Activated gamma-delta T cell treated with Interleukin-2 at 50 U/mL for 16 hours (primary cell): ENCODE measurements around the gene MRPL36.
A peak's percentile ranks its signal among the peaks of the same experiment; 100 is the strongest.
"Not testable (repeated sequence)": the region's sequence is repeated elsewhere in the genome, so short reads cannot be mapped to it uniquely, and the experiment has no call there.

Experiments used
- DNase-seq: peaks from one replicate; pipeline ENCODE4 v3.0.0-alpha.2; 2020

The MRPL36 gene

GRCh38 chr5:1814183-1815020 lies 14.8 kb upstream of the MRPL36 start:
- no peak for DNase-seq

- no peak for DNase-seq
These were observed 11.0 kb upstream of the MRPL36 start for GRCh38 chr5:1810581-1811101.

- DNase-seq = no peak
These were observed 9.9 kb upstream of the MRPL36 start for GRCh38 chr5:1809416-1810035.

- DNase-seq = no peak
These were observed 8.8 kb upstream of the MRPL36 start for GRCh38 chr5:1808439-1808838.

- DNase-seq = no peak
These were observed 8.0 kb upstream of the MRPL36 start for GRCh38 chr5:1807451-1808185.

GRCh38 chr5:1806974-1807373 lies 7.3 kb upstream of the MRPL36 start:
- DNase-seq = no peak

GRCh38 chr5:1806199-1806598 lies 6.6 kb upstream of the MRPL36 start:
- no peak for DNase-seq

- no peak for DNase-seq
These were observed 6.1 kb upstream of the MRPL36 start for GRCh38 chr5:1805736-1806135.

GRCh38 chr5:1805326-1805725 lies 5.7 kb upstream of the MRPL36 start:
- no peak for DNase-seq

- no peak for DNase-seq
These were observed 4.5 kb upstream of the MRPL36 start for GRCh38 chr5:1804001-1804690.

- DNase-seq = no peak
These were observed 3.6 kb upstream of the MRPL36 start for GRCh38 chr5:1803192-1803591.

- DNase-seq = no peak
These were observed 2.3 kb upstream of the MRPL36 start for GRCh38 chr5:1801967-1802295.

- peak; percentile 81 for DNase-seq
These were observed 1.8 kb upstream of the MRPL36 start, which contains the start of gene NDUFS6 for GRCh38 chr5:1801222-1801966. Gene NDUFS6 (plus strand): TSS chr5:1801407. CDS start chr5:1801418, 11 bp downstream.

GRCh38 chr5:1800472-1801221 lies 1.0 kb upstream of the MRPL36 start:
- no peak for DNase-seq

GRCh38 chr5:1799110-1799601 lies 481 bp downstream of the MRPL36 start:
- DNase-seq = peak; percentile 15

- DNase-seq = not testable (repeated sequence)
These were observed 1.0 kb downstream of the MRPL36 start for GRCh38 chr5:1798589-1798988.

GRCh38 chr5:1797855-1798254 lies 1.8 kb downstream of the MRPL36 start:
- DNase-seq = no peak

GRCh38 chr5:1797103-1797800 lies 2.4 kb downstream of the MRPL36 start:
- DNase-seq = no peak

GRCh38 chr5:1796371-1797102 lies 3.1 kb downstream of the MRPL36 start:
- DNase-seq = no peak

GRCh38 chr5:1795931-1796330 lies 3.7 kb downstream of the MRPL36 start:
- DNase-seq = no peak
